ENCODE measurements around the gene APMAP. TPM values are rescaled to one million over a fixed set of nuclear protein-coding genes. Genes with fewer than 3 reads are reported as not detected.

Gene APMAP
- total RNA-seq, 4 donors from 2014 or later = 18.8 to 78.7 (median 57.7) TPM

GRCh38 chr20:24958506-24959385 is 33.8 kb downstream of the APMAP start:
- no peak for TF ChIP-seq CTCF (IDR thresholded peaks at IDR 0.05)
- TF ChIP-seq POLR2A (IDR thresholded peaks at IDR 0.05) = no peak
- Histone ChIP-seq H3K27me3 (no peaks in the 10 kb centered on the region), H3K4me3 (no peak overlapping the region), H3K27ac (no peak overlapping the region), H3K4me1 (no peaks in the 10 kb centered on the region), H3K9me3 (no peaks in the 10 kb centered on the region), H3K36me3 (no peaks in the 10 kb centered on the region)
- intact Hi-C loops (cut with DNase I; ENCODE audit: low total_unique reads) = no loop called here
- no peak for DNase-seq

- Histone ChIP-seq H3K27ac (no peak overlapping the region), H3K36me3 (no peaks in the 10 kb centered on the region), H3K4me1 (no peaks in the 10 kb centered on the region), H3K4me3 (no peak overlapping the region), H3K9me3 (no peaks in the 10 kb centered on the region), H3K27me3 (no peaks in the 10 kb centered on the region)
- intact Hi-C loops (cut with DNase I; ENCODE audit: low total_unique reads) = no loop called here
- DNase-seq = no peak
- TF ChIP-seq POLR2A (IDR thresholded peaks at IDR 0.05) (no peak), CTCF (IDR thresholded peaks at IDR 0.05) (no peak)
Measured at GRCh38 chr20:24957326-24958016, 35.1 kb downstream of the APMAP start.

GRCh38 chr20:24956001-24956841 is 36.3 kb downstream of the APMAP start:
- no peak overlapping the region for H3K27ac ChIP-seq
- H3K9me3 ChIP-seq = no peaks in the 10 kb centered on the region
- DNase-seq = no peak
- intact Hi-C loops (cut with DNase I; ENCODE audit: low total_unique reads) = no loop called here
- no peaks in the 10 kb centered on the region for H3K4me1 ChIP-seq
- no peaks in the 10 kb centered on the region for H3K36me3 ChIP-seq
- TF ChIP-seq POLR2A (IDR thresholded peaks at IDR 0.05) (no peak), CTCF (IDR thresholded peaks at IDR 0.05) (no peak)
- no peak overlapping the region for H3K4me3 ChIP-seq
- no peaks in the 10 kb centered on the region for H3K27me3 ChIP-seq

GRCh38 chr20:24955045-24955444 is 37.5 kb downstream of the APMAP start:
- intact Hi-C loops (cut with DNase I; ENCODE audit: low total_unique reads) = no loop called here
- H3K4me3 ChIP-seq = no peak overlapping the region
- no peaks in the 10 kb centered on the region for H3K9me3 ChIP-seq
- no peaks in the 10 kb centered on the region for H3K27me3 ChIP-seq
- DNase-seq = no peak
- no peaks in the 10 kb centered on the region for H3K4me1 ChIP-seq
- no peak overlapping the region for H3K27ac ChIP-seq
- TF ChIP-seq CTCF (IDR thresholded peaks at IDR 0.05) (no peak), POLR2A (IDR thresholded peaks at IDR 0.05) (no peak)
- no peaks in the 10 kb centered on the region for H3K36me3 ChIP-seq

Measured in uterus (tissue), 4 donors.